ENCODE results near the gene GARIN5B.

- TF ChIP-seq CTCF (IDR thresholded peaks at IDR 0.05) (no peak), POLR2AphosphoS5 (IDR thresholded peaks at IDR 0.05) (no peak), POLR2A (IDR thresholded peaks at IDR 0.05) (no peak)
Measured at GRCh38 chr19:55382013-55382412, 19.0 kb upstream of the GARIN5B start.

Data from prostate gland (tissue), 2 donors.